Activated naive CD4-positive, alpha-beta T cell treated with anti-CD3 and anti-CD28 coated beads, Interleukin-2, amount 10 ng/mL, durations not matched to agents 7 days and 5 days (primary cell): ENCODE data around the gene MPPE1.
"Not testable (repeated sequence)": the region's sequence is repeated elsewhere in the genome, so short reads cannot be mapped to it uniquely, and the experiment has no call there.

Experiments
- CTCF ChIA-PET: fragments of 350-600 bp; sonication (Branson Sonifier 250); formaldehyde crosslinking; loops from one replicate; lab custom pipeline; 2021; ENCODE audit warnings: antibody characterized with exemption; lab: Charles Lee
- DNase-seq: peaks from one replicate; pipeline ENCODE4 v3.0.0-alpha.2; 2020
- H3K27ac Mint-ChIP-seq: one replicate; pipeline ENCODE4 v1.8.0; 2021; ENCODE audit warnings: mild to moderate bottlenecking, moderate library complexity, mixed read lengths
- H3K27me3 Mint-ChIP-seq: one replicate; pipeline ENCODE4 v1.8.0; 2021; ENCODE audit warnings: mild to moderate bottlenecking, mixed read lengths
- H3K36me3 Mint-ChIP-seq: one replicate; pipeline ENCODE4 v1.8.0; 2021; ENCODE audit warnings: mixed read lengths
- H3K4me1 Mint-ChIP-seq: one replicate; pipeline ENCODE4 v1.8.0; 2021; ENCODE audit warnings: mixed read lengths
- H3K4me3 Mint-ChIP-seq: one replicate; pipeline ENCODE4 v1.8.0; 2021; ENCODE audit warnings: mild to moderate bottlenecking, moderate library complexity, mixed read lengths
- H3K9me3 Mint-ChIP-seq: one replicate; pipeline ENCODE4 v1.8.0; 2021; ENCODE audit warnings: mixed read lengths

MPPE1 gene

DNA sequence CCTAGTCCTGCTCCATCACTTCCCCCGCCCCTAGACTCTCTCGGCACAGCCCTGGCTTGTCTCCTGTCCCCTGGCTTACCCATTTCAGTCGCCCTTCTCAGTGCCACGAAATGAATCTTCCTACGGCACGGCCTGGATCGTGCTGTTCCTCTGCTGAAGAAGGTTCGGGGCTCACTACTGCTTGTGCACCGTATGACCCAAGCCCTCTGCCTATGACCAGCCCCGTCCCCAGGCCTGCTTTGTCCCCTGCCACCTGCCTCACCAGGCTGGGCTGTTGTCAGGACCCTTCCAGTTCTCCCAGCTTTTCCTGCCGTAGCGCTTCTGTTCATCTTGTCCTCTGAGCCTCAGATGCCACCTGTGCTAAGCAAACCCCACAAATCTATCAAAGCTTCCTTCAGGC lies 43.0 kb downstream of the MPPE1 start:
- CTCF ChIA-PET = interaction anchor here (0.9 kb wide), 1 partner anchor 202 kb away, joined by 3 read pairs; no protein-coding TSS in a partner anchor

DNA sequence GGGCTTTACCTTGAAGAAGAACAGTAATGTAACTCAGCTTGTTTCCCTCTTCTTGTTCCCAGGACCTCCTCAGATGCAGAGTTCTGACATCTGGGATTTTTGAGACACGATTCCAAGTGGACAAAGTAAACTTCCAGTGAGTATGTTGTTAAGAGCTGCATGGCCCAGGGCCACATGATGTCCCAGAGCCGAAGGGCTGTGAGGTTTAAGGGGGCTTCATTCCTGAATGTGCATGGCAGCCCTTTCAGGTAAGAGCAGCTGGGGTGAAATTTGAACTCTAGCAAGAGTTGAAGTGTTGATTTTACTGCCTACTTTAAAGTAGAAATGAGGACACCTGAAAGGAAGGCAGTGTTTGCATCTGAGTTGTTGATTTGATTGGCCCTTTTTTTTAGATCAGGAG lies 43.6 kb downstream of the MPPE1 start:
- Mint-ChIP-seq H3K27me3 (peaks cover 13% of the 10 kb centered on the region), H3K4me1 (peaks cover 3% of the 10 kb centered on the region), H3K36me3 (no peaks in the 10 kb centered on the region), H3K9me3 (no peaks in the 10 kb centered on the region), H3K4me3 (no peak overlapping the region), H3K27ac (no peak overlapping the region)
- DNase-seq = no peak
- CTCF ChIA-PET = interaction anchor here (0.9 kb wide), 1 partner anchor 201 kb away, joined by 3 read pairs; no protein-coding TSS in a partner anchor

More for the DNA sequence above, 43.0 kb downstream of the MPPE1 start:
- H3K27ac Mint-ChIP-seq = no peak overlapping the region
- H3K36me3 Mint-ChIP-seq = no peaks in the 10 kb centered on the region
- peaks cover 13% of the 10 kb centered on the region for H3K27me3 Mint-ChIP-seq
- H3K4me1 Mint-ChIP-seq = peaks cover 2% of the 10 kb centered on the region
- H3K9me3 Mint-ChIP-seq = no peaks in the 10 kb centered on the region
- no peak overlapping the region for H3K4me3 Mint-ChIP-seq
- DNase-seq = no peak

DNA sequence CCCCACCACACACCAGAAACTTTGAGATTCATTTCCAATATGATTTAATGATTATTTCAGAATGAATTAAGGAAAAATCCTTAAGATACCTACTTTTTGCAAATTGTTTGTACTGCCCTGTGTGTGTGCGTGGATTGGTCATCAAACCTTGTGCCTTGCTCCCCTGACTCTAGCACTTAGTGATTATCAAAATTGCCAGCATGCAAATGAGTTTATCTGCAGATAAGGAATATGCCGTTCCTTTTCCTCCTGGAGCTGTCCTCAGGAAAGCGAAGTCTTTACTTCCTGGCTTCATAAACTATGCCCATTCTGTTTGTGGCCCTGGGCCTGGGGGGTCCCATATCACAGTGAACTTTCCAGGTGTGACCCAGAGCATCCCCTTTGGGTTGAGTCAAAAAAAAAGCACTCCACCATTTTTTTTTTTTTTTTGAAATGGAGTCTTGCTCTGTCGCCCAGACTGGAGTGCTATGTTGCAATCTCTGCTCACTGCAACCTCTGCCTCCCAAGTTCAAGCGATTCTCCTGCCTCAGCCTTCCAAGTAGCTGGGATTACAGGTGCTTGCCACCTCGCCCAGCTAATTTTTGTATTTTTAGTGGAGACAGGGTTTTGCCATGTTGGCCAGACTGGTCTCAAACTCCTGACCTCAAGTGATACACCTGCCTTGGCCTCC lies 45.5 kb downstream of the MPPE1 start:
- no peak overlapping the region for H3K4me3 Mint-ChIP-seq

DNA sequence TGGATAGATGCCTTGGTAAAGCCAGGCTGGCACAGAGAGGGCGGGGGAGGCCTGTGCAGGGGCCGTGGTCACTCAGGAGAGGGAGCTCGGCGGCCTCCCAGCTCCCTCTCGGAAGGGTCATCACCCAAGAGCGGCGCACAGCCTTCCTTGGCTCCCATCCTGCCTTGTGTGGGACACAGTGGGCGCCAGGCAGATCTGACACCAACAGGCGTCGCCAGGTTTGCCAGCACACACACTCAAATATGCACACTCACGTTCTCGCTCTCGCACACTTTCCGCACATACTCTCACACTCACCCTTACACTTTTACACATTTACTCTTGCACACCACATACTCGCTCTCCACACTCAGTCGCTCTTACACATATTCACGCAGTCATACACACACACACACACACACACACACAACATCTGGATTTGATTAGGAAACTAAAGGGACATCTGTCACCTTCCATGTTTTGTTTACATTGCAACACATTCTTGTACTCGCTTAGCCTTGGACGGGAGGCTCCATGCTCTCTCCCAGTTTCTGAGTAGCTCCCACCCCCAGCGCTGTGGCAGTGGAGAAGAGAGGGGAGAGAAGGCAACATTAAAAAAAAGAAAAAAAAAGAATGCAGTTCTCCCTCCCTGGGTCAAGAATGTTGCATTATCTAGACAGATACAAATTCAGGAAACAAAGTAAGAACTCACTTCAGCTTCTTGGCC lies 46.4 kb downstream of the MPPE1 start:
- DNase-seq = no peak
- H3K27ac Mint-ChIP-seq = no peak overlapping the region
- H3K9me3 Mint-ChIP-seq = no peaks in the 10 kb centered on the region
- H3K36me3 Mint-ChIP-seq = no peaks in the 10 kb centered on the region
- H3K27me3 Mint-ChIP-seq = peaks cover 17% of the 10 kb centered on the region
- H3K4me1 Mint-ChIP-seq = peaks cover 8% of the 10 kb centered on the region
- CTCF ChIA-PET = no interaction called here
- no peak overlapping the region for H3K4me3 Mint-ChIP-seq

More for the DNA sequence above, 45.5 kb downstream of the MPPE1 start:
- no peaks in the 10 kb centered on the region for H3K36me3 Mint-ChIP-seq
- no peaks in the 10 kb centered on the region for H3K9me3 Mint-ChIP-seq
- no peak for DNase-seq
- peaks cover 17% of the 10 kb centered on the region for H3K27me3 Mint-ChIP-seq
- H3K4me1 Mint-ChIP-seq = peaks cover 8% of the 10 kb centered on the region
- H3K27ac Mint-ChIP-seq = no peak overlapping the region
- CTCF ChIA-PET = no interaction called here

DNA sequence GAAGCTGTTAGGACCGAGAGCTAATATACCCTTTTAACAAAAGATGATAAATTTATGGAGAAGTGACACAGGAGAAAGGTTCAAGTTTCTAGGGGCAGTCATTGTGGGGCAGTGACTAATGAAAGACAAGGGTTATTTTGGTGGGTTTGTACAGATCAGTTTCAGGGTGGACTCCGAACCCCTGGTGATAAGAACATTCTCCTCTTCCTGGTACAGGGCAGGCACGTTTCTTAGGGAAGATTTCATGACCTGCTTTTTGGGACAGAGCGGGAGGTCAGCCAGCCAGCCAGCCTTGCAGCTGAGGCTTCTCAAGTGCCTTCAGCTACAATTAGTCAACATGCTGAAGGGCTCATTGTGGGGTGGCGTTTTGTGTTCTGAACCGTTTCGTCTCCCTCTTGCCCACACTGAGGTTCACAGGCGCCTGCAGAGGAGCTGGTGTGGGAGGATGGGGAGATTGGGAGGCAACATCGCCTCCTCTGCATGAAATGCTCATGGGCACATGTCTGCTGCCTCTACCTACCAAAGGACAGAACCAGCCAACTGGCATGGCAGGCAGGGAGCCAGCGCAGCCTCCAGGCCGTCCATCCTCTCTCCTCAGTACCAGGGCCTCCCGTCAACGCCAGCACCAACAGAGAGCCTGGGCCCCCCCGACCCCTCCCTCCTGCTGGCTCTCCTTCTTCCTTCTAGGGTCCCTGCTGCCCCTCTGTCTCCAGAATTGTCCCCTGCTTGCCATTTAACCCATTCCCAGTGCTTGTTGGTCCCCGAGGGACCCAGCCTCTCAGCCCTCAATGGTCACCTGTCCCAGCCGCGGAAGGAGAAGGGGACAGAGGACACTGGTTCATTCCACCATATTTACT lies 47.3 kb downstream of the MPPE1 start:
- H3K4me3 Mint-ChIP-seq = no peak overlapping the region
- H3K4me1 Mint-ChIP-seq = peaks cover 8% of the 10 kb centered on the region
- H3K27ac Mint-ChIP-seq = no peak overlapping the region
- DNase-seq = no peak
- H3K27me3 Mint-ChIP-seq = peaks cover 14% of the 10 kb centered on the region
- no peaks in the 10 kb centered on the region for H3K36me3 Mint-ChIP-seq
- H3K9me3 Mint-ChIP-seq = no peaks in the 10 kb centered on the region
- CTCF ChIA-PET = interaction anchor here (0.6 kb wide), 1 partner anchor 20 kb away, joined by 3 read pairs; no protein-coding TSS in a partner anchor

DNA sequence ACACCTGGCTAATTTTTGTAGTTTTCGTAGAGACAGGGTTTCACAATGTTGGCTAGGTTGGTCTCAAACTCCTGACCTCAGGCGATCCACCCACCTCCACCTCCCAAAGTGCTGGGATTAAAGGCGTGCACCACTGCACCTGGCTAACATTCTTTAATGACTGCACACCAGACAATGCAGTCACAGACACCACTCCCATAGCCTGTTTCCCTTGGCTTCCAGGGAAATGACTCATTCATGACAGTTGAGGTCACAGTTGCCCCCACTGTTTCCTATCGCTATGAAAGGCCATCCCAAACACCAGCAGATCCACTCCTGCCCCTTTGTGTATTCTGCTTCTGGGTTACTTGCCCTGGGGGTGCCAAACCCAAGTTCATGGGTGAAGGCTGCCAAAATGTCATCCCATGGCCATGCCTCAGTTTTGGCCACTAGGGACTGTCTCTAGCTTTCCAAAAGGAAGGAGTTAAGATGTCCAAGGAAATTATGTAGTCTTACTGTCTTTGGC lies 48.2 kb downstream of the MPPE1 start:
- CTCF ChIA-PET = no interaction called here
- no peaks in the 10 kb centered on the region for H3K36me3 Mint-ChIP-seq
- peaks cover 11% of the 10 kb centered on the region for H3K27me3 Mint-ChIP-seq
- no peak for DNase-seq
- H3K27ac Mint-ChIP-seq = no peak overlapping the region
- H3K9me3 Mint-ChIP-seq = no peaks in the 10 kb centered on the region
- no peak overlapping the region for H3K4me3 Mint-ChIP-seq
- H3K4me1 Mint-ChIP-seq = peaks cover 8% of the 10 kb centered on the region

DNA sequence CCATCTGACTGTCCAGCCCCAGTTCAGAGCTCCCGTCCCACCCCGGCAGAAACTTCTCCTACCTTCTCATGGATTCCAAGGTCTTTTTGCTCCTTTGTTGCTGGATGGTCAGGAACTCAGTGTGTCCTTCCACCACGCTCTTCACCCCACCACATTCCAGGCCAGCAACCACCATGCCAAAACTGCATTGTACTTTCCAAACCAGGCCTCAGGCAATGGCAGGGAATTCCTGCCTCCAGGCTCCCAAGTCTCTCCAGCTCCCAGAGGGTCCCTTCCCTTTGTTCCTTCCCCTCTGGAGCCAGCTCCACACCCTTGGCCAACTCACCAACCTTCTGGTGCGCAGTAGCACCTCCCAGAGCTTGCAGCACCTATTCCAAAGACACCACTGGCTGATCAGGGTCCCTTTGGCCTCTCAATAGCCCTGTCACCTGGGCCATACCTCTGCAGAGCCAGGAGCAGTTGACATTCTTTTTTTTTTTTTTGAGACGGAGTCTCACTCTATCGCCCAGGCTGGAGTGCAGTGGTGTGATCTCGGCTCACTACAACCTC lies 48.8 kb downstream of the MPPE1 start:
- Mint-ChIP-seq H3K27me3 (peaks cover 5% of the 10 kb centered on the region), H3K27ac (no peak overlapping the region), H3K4me3 (no peak overlapping the region), H3K36me3 (no peaks in the 10 kb centered on the region), H3K4me1 (peaks cover 12% of the 10 kb centered on the region), H3K9me3 (no peaks in the 10 kb centered on the region)
- no peak for DNase-seq
- CTCF ChIA-PET = interaction anchor here (1.4 kb wide), 1 partner anchor 12 kb away, joined by 3 read pairs; no protein-coding TSS in a partner anchor

DNA sequence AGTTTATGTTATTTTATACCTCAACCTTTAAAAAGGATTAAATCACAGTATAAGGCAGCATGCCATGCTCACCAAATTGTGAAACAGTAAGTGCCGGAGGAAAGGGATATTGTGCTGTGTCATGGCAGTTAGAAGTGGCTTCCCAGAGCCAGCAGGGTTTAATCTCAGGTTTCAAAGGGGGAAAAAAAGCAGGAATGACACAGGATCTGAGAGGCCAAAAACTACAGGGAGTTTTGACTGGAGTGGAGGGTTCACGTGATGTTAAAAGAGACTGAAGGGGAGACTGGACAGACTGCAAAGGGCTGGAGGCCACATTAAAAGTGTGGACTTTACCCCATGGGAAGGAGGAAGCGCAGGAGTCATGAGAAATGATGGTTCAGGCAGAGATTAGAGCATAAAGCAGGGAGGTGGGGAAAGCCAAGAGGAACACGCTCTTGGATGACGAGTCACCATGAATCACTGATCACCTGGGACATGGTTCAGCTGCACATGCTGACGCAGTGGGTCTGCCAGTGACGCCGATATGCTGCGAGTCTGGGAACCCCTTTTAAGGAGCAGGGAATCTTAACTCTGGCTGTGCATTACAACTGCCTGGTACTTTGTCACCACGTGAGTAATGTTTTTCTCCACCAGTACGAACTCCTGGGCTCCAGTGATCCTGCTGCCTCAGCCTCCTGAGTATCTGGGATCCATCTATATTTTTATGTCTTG lies 50.8 kb downstream of the MPPE1 start:
- peaks cover 5% of the 10 kb centered on the region for H3K27me3 Mint-ChIP-seq
- H3K27ac Mint-ChIP-seq = no peak overlapping the region
- peaks cover 26% of the 10 kb centered on the region for H3K4me1 Mint-ChIP-seq
- no peak for DNase-seq
- peaks cover 2% of the 10 kb centered on the region for H3K36me3 Mint-ChIP-seq
- H3K9me3 Mint-ChIP-seq = no peaks in the 10 kb centered on the region
- no peak overlapping the region for H3K4me3 Mint-ChIP-seq
- CTCF ChIA-PET = no interaction called here

DNA sequence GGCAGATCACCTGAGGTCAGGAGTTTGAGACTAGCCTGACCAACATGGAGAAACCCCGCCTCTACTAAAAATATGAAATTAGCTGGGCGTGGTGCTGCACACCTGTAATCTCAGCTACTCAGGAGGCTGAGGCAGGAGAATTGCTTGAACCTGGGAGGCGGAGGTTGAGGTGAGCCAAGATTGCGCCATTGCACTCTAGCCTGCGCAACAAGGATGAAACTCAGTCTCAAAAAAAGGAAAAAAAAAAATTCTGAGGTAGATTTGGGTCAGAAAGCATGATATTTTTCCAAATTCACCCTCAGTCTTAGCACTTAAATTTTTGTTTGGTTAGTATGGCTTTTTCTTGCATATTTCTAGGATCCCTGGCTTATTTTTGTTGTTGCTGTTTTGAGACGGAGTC lies 53.6 kb downstream of the MPPE1 start:
- peaks cover 38% of the 10 kb centered on the region for H3K4me1 Mint-ChIP-seq

DNA sequence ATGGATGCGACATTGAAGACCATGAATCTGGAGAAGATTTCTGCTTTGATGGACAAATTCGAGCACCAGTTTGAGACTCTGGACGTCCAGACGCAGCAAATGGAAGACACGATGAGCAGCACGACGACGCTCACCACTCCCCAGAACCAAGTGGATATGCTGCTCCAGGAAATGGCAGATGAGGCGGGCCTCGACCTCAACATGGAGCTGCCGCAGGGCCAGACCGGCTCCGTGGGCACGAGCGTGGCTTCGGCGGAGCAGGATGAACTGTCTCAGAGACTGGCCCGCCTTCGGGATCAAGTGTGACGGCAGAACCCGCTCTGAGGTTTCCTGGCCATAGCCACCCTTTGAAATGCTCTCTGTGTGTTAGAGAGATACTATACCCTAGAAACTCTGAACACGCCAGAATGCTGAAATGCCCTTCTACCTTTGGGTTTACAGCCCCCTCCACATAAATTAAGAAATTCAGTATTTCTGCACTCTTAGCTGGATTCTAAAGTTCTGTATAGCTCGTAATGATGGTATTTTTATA lies 56.2 kb downstream of the MPPE1 start:
- Mint-ChIP-seq H3K36me3 (peaks cover 8% of the 10 kb centered on the region), H3K4me3 (peak overlapping the region; percentile 99), H3K4me1 (peaks cover 35% of the 10 kb centered on the region), H3K27ac (peak overlapping the region; percentile 99), H3K27me3 (peaks cover 18% of the 10 kb centered on the region), H3K9me3 (no peaks in the 10 kb centered on the region)
- CTCF ChIA-PET = no interaction called here
- peak; percentile 75 for DNase-seq

More for the DNA sequence above, 53.6 kb downstream of the MPPE1 start:
- H3K4me3 Mint-ChIP-seq, H3K9me3 Mint-ChIP-seq, DNase-seq, H3K27ac Mint-ChIP-seq, CTCF ChIA-PET, H3K36me3 Mint-ChIP-seq, H3K27me3 Mint-ChIP-seq: not testable (repeated sequence)

DNA sequence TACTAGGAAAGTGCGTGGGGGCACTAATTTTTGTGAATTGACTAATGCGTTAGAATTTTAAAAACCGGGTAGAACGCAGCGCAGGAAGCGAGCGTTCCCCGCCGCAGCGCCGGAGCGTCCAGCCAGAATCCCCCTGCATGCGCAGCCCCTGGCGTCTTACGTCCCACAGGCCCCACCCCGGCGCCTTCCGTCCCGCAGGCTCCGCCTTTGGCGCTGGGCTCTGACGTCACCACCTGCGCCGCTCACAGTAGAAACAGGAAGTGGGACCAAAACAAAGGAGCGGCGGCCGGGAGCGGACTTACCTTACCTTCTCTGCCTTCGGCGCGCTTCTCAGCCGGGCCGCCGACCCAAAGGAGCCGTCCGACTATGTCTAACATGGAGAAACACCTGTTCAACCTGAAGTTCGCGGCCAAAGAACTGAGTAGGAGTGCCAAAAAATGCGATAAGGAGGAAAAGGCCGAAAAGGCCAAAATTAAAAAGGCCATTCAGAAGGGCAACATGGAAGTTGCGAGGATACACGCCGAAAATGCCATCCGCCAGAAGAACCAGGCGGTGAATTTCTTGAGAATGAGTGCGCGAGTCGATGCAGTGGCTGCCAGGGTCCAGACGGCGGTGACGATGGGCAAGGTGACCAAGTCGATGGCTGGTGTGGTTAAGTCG lies 56.8 kb downstream of the MPPE1 start, which contains the start of gene CHMP1B:
Gene CHMP1B (plus strand): TSS at position 268 of the 660 bp plus-strand sequence. CDS start 99 bp downstream, at position 367.
- H3K4me3 Mint-ChIP-seq = peak within 1 kb of the TSS; percentile 99
- H3K4me1 Mint-ChIP-seq = peaks cover 35% of the 10 kb centered on the region
- peak; percentile 98 for DNase-seq
- CTCF ChIA-PET = no interaction called here
- peaks cover 18% of the 10 kb centered on the region for H3K27me3 Mint-ChIP-seq
- peak within 1 kb of the TSS; percentile 99 for H3K27ac Mint-ChIP-seq
- H3K36me3 Mint-ChIP-seq = peaks cover 8% of the 10 kb centered on the region
- H3K9me3 Mint-ChIP-seq = no peaks in the 10 kb centered on the region

DNA sequence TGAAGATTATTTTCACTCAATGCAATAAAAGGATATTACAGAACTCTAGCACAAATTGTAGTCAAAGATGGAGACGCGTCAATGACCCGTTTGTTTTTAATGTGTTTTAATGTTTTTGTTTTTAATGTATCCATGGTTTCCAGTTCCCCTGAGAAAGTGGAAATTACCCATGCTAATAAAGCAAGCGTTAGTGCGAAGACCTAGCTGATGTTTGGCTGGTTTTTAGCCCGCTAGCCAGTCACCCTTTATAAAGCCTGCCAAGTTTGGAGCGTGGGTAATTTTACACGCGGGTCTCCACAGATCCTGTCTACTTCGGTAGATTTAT lies 57.3 kb downstream of the MPPE1 start:
- H3K9me3 Mint-ChIP-seq = no peaks in the 10 kb centered on the region
- H3K4me1 Mint-ChIP-seq = peaks cover 35% of the 10 kb centered on the region
- peak overlapping the region; percentile 99 for H3K4me3 Mint-ChIP-seq
- CTCF ChIA-PET = interaction anchor here (0.6 kb wide), 1 partner anchor 189 kb away, joined by 3 read pairs; no protein-coding TSS in a partner anchor
- H3K36me3 Mint-ChIP-seq = peaks cover 8% of the 10 kb centered on the region
- DNase-seq = no peak
- H3K27me3 Mint-ChIP-seq = peaks cover 18% of the 10 kb centered on the region
- peak overlapping the region; percentile 99 for H3K27ac Mint-ChIP-seq
